HG02623 (cell line): ENCODE measurements around the gene LZTS3.
"Not testable (repeated sequence)": the region's sequence is repeated elsewhere in the genome, so short reads cannot be mapped to it uniquely, and the experiment has no call there.

Experiments used
- ATAC-seq: cut with Tn5 transposase; IDR thresholded peaks from one replicate; pipeline ENCODE4 v1.9.1; 2021; ENCODE audit warnings: moderate library complexity; ENCODE audit not compliant: unreplicated experiment

Gene LZTS3

DNA sequence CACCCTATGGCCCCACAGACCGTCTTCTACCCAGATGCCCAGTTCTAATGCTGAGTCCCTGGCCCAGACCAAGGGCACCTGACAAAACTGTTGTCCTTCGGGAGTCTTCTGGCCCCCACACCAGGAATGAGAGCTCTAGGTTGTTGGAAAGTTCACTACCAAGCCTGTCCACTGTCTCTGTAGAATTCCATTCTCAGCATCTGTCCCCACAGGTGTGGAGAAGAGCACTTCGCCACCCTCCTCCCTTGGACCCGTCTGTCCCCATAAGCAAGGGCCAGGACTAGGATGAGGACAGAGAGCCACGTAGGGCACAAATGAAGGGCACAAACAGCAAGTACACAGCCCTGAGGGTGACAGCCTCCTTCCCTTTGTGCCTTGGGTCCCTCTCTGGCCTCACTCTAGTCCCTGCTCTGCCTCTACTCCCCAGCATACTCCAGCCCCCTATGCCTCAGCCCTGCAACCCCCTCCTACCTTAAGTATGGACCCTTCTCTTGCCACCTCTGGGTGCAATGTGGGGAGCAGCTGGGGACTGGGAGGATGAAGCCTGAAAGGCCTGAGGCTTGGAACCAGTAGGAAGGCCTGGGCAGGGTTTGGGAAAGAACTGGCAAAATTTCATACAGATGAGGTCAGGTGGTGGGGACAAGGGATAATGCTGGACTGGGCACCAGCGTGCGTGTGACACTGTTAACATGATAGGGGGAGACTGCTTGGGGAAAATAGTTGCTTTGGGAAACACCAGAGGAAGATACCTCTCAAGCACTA is 4.3 kb downstream of the LZTS3 start:
- ATAC-seq = no peak

DNA sequence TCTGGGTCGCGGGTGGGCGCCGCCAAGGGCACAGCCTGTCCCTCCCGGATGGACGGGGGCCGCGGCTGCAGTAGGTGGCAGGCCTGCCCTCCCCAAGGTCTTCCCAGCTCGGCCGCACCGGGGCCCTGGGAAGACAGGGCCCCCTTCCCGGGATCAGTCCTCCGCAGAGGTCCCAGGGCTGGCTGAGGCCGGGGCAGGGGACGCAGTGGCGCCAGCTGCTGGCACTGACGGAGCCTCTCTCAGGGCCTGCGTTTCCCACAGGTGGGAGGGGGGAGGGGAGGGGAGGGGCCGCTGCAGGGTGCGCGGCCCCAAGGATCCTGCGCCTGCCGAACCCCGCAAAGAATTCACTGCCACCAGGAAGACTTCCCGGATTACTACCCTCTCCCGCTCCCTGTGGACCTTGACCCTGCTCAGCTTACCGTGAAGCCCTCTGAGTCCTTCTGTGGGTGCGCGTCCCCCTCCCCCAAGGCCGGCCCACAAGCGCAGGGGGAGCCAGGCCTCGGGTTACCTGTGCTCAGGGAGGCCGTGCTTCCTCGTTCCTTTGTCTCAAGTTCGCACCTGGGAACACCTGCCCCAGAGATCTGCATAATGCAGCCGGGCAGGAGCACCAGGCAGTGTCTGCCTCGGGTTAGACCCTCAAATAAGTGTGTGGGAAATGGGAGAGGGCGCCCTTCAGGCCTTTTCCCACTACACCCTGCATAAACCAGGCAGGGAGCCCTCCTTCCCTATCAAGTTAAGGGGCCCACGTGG is 5.1 kb downstream of the LZTS3 start:
- no peak for ATAC-seq

DNA sequence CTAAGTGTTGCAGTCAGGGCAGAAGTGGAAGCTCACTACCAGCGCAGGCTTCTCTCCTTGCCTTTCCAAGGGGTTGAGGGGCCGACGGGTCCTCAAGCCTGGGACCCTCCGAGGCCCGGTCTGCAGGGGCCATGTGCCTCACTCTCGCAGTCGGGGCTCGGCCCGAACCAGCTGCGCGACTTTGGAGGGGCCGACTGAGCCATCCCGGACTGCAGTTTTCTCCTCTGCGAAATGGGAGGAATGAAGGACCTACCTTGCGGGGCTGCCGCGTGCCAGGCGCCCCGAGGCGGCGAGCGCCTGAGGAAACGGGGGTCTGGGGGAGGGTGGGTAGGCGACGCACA is 5.6 kb downstream of the LZTS3 start:
- ATAC-seq = no peak

DNA sequence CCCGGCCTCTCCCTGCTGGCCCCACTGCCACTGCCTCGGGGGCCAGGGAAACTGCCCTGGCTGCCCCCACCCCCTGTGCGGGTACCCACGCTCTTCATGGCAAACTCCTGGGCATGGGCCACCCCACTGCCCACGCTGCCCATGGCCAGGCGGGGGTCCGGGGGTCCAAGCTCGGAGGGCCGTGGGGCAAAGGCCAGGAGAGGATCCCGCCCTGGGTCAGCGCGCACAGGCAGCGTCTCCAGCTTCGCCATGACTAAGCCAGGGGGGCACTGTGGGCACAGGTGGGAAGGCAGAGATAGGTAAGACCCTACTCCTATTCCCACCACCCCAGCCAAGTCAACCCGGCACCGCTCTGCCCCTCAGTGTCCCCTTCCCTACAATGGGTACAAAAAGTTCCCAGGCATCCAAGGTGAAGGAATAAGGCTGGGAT is 6.4 kb downstream of the LZTS3 start:
- ATAC-seq = no peak

DNA sequence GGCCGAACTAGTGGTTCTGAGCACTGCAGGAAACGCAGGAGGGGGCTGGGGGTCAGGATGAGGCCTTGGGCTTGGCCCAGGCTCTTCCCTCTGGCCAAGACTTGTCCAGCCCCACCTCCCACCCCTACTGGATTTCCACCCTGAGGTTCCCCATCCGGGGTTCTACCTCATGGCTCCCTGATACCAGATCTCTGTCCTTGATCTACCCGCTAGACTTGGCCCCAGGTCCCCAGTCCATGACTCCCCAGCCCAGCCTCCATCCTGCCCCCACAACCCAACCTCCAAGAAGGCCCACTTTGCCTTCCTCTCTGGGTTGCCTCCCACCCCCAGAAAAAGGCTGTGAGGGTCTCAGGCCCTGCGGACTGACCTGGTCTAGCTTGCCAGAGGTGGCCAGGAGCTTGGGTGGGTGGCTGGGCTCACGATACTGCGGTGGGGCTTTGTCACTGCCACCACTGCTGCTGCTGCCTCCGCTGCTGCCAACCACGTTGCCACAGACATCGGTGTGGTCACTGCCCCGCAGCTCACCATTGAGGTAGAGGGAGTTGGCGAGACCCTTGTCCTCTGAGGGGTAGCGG is 6.9 kb downstream of the LZTS3 start:
- ATAC-seq = no peak

DNA sequence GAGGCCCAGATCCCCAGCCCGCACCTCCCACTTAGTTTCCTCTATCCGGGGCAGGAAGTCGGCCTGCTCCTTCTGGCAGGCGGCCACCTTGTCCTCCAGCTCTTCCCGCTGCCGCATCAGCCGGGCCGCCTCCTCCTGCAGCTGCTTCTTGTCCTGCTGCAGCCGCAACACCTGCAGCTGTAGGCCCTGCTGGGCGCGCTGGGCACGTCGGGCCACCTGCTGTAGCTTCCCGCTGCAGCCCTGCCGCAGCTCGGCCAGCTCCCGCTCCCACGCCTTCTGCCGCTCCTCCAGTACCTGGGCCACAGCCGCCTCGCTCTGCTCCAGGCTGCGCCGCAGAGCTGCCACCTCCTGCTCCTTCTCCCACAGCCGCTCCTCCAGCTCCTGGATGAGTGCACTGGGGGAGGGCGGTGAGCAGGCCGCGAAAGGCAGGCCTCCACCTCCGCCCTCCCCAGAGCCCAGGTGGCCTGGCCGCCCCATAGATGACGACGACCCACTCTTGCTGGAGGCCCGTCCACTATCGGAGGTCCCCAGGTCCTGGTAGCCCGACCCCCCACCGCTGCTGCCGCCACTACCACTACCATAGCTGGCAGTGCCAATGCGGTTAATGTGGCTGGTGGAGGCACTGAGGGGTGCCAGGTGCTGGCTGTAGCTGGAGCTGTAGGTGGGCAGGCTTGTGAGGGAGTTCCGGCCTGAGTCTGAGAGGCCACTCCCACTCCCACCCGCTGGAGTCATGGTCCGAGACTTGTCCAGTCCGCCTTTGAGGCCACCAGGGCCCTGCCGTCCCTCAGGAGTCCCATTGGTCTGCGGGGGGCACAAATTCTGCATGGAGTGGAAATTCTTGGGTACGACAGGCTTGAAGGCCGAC is 7.6 kb downstream of the LZTS3 start:
- ATAC-seq = no peak

DNA sequence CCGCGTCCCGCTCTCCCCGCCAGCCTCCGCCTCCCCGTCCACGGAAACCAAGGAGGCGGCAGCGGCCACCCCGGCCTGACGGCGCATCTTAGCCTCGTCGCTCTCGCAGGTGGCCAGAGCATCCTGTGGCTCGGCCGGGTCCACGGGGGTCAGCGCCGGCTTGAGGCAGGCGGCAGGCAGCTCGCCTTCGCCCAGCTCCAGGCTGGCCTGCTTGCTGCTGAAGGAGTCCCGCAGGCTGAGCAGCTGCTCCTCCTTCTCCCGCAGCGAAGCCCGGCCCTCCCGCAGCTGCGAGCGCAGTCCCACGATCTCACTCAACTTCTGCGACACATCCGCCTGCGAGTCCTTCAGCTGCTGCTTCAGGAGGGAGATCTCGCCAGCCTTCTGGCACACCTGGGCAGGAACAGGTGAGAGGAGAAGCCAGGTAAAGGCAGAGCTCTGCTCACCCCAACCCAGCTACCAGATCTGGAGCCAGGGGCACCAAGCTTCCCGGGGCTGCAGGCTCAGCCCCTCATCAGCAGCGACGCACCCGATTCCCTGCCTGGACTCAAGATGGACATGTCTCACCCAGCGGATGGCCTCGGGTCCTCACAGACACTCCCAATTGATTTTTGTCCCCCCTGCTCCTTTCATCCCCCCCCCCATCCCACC is 8.5 kb downstream of the LZTS3 start:
- no peak for ATAC-seq

DNA sequence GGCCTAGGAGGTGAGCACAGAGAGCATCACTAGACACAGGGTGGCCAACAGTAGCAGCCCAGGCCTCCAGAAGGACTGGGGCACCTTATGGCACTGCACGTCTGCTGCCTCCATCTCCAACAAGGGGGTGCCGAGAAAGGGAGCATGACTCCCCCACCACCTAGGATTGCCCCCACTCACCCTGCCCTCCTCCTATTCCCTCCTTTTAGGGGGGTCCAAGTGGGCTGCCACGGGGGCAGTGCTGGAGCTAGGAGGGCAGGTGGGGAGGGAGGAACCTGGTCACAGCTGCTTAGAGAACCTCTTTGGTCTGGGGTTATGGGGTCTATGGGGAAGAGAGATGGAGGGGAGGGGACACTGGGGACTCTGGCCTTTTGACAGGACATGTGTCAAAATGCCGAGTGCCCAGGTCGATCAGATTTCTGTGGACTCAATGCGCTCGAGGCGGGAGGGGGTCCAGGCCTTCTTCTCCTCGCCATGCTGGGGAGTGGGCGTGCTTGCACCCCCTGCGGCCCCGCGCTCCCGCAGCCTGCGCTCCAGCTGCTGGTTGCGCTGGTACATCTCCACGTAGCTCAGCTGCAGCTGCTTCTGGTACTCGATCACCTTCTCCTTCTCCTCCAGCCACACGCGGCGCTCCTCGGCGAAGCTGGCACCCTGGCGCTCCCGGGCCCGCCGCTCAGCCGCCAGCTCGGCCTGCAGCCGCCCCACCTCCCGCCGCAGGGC is 9.1 kb downstream of the LZTS3 start:
- no peak for ATAC-seq

DNA sequence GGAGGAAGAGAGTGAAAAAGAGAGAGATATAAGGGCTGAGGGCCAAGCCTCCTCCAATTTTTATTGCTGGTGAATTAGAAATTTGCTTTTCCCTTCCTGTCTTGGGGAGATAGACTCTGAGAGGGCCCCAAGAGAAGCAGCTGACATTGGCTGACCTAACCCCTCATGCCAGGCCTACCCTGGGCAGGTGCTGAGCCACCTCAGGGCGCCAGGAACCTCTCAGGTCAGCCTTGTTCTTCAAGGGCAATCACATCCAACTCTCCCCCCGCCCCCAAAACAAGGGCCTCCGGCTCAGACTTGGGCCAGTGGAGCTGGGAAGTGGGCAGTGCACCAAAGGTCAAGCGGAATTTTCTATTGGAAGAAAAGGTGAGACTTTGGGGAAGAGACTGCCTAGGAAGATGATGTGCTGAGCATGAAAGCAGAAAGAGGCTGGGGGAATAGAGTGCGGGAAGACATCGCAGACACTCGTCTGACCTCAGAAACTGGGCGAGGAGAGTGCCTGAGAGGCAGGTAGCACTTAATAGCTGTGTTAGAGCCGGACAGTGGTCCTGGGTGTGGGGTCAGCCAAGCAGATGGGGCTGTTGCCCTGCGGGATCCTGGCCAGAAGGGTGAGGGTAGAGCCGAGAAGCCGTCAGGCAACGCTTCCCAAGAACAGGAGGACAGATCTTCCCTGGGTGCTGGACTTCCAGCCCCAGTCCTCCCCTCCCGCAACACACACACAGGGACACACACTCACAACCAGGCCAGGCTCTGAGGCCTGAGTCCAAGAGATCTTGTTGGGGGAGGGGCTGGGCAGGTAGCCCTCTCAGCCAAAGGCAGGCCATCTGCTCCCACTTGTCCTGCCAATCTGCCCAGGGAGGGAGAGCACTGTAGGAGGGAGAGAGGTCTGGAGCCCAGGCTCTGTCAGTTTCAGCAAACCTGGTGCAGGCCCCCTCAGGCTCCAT is 10.0 kb downstream of the LZTS3 start:
- no peak for ATAC-seq

DNA sequence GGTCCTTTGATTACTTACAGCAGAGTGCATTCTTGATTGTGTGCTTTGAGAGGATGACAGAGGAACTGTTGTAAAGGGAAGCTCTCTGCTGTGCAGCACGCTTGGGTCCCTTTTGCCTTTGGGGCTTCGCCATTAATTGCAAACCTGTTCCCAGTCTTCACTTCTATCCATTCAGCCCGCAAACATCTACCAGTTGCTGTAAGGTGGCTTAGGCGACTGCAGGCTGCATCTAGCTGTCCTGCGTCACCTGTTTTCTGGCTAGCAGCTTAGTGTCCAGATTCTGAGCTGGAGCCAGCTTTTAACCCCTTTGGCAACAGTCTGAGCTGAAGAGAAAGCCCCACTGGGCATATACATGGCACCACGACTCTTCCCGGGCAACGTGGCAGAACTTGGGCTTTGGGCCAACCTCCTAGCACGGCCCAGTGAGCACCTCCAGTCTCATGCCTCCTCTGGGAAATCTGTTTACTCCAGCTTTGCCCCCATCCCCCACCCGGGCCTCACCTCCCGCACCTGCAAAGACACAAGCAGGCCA is 11.2 kb downstream of the LZTS3 start:
- no peak for ATAC-seq

DNA sequence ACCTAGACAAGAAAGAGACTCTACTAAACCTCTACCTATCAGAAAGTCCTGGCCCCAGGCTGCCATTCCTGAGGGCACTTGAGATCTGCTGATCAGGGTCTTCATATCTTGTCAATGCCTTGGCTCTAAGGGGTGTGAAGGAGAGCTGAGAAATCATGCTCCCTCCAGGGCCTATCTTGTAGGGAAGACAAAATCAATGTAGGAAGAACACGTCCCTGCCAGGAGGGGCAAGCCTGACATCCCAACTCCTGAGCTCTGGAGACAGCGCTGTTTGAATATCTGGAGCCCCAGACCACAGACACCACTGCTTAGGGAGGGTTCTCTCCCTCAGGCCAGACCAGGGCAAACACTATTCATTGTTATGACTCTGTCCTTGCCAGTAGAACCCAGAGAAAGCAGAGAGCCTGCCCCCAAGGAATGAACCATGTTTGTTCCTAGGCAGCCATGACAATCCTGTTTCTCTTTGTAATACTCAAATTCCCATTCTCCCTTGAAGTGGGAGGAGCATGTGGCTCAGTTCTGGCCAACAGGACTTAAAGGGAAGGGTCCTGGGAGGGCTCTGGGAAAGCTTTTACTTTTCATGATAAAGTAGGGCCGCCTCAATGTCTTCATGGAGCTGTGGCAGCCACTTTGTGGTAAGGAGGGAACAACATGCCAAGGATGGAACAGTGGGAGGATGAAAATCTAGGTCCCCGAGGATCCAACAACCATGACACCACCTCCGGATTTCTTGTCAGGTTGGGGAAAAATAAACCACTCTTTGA is 11.9 kb downstream of the LZTS3 start:
- no peak for ATAC-seq

DNA sequence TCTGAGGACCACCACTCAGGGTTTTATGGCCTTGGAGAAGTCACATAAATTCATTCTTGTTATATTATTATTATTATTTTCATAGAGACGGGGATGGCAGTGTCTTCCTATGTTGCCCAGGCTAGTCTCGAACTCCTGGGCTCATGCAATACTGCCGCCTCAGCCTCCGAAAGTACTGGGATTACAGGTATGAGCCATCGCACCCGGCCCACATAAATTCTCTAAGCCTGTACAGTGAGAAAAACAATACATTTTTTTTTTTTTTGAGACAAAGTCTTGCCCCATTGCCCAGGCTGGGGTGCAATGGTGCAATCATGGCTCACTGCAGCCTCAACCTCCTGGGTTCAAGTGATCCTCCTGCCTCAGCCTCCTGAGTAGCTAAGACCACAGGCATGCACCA is 12.9 kb downstream of the LZTS3 start:
- no peak for ATAC-seq

DNA sequence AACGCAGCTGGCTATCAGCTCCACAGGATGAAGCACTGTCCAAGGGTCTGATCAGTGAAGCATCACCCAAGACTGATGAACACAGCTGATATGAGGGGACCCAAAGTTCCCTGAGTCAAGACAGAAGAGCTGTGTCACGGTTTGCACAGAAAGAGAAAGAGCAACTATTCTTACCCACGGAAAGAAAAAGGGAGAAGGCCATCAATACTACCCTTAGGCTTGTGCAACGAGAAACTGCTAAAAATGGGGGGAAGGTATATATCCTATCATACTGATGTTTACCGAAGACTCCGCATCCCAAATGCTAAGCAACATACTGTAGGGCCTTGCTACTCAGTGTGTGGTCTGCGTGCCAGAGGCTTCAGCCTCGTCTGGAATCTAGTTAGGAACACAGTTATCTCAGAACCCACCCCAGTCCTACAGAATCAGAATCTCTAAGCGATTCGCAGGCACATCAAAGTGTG is 14.3 kb downstream of the LZTS3 start:
- ATAC-seq = no peak

DNA sequence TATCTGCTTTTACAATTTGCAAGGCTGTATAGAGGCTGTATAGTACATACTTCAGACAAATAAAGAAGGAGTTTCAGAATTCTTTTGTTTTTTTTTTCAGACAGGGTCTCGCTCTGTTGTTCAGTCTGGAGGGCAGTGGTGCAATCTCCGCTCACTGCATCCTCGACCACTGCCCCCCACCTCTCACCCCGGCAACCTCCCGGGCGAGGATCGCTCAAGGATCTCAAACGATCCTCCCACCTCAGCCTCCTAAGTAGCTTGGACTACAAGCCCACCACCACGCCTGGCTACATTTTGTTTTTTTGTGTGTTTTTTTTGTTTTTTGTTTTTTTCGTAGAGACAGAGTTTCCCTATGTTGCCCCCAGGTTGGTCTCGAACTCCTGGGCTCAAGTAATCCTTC is 15.5 kb downstream of the LZTS3 start:
- ATAC-seq = no peak

DNA sequence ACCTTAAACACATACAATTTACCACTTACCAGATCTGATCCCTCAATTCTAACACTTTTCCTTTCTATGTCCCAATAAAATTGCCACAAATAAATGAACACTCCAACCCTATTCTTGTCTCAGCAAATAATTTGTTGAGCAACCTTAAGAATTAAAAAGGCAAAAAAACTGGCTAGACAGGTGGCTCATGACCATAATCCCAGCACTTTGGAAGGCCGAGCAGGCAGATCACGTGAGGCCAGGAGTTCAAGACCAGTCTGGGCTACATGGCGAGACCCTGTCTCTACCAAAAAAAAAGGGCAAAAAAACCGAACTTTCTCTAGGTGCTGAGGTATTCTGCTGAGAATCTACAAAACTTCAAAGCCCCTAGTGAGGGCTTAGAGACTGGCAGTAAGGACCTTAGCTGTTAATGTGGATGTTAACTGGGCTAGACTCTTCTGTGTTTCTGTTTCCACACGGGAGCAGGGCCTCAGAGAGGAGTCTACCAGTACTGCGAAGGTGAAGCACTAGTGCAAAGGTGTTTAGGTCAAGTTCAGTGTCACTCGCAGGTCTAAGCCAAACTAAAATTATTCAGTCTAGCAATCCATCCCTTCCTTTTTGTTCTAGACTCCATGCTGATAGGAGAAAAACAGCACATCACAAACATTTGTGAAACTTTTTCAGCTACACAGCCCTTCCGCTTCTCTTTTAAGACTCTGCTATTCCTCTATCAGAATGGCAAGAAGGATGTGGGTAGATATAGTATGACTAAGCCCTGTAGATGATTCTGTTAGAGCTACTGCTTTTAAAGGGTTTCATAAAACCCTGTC is 16.3 kb downstream of the LZTS3 start:
- ATAC-seq = peak; percentile 66

DNA sequence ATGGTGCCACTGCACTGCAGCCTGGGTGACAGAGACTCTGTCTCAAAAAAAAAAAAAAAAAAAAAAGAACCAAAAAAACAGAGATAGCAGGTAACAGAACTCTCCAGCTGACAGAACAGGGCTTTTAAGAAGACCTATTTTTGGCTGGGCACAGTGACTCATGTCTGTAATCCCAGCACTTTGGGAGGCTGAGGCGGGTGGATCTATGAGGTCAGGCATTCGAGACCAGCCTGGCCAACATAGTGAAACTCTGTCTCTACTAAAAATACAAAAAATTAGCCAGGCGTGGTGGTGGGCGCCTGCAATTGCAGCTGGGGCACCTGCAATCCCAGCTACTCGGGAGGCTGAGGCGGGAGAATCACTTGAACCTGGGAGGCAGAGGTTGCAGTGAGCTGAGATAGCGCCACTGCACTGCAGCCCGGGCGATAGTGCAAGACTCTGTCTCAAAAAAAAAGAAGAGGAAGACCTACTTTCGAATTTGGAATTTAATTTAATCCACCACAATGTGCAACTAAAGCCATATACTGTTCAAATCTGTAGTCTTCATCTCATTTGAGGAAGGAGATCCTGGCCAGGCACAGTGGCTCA is 21.2 kb downstream of the LZTS3 start:
- not testable (repeated sequence) for ATAC-seq

DNA sequence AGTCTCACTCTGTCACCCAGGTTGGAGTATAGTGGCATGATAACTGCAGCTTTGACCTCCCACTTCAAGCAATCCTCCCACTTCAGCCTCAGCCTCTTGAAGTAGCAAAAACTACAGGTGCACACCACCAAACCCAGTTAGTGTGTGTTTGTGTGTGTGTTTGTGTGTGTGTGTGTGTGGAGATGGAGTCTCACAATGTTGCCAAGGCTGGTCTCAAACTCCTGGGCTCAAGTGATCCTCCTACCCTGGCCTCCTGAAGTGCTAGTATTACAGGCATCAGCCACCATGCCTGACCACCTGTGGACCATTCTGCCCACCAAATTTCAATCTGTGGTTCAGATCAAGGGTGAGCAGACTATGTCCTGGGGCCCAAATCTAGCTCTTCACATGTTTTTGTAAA is 22.4 kb downstream of the LZTS3 start:
- no peak for ATAC-seq
